NCI-H524 treated with DMSO at 0.1 percent for 48 hours (cell line): ENCODE data around the gene MUC13.

Experiments used
- DNase-seq: peaks from one replicate; lab custom pipeline; 2025; lab: John Stamatoyannopoulos, UW

The MUC13 gene

GRCh38 chr3:124873226-124873625, 61.3 kb downstream of the MUC13 start:
- no peak for DNase-seq

- no peak for DNase-seq
Measured at GRCh38 chr3:124867511-124867910, 67.0 kb downstream of the MUC13 start.

GRCh38 chr3:124862006-124862405, 72.5 kb downstream of the MUC13 start:
- no peak for DNase-seq

GRCh38 chr3:124861041-124861440, 73.5 kb downstream of the MUC13 start:
- DNase-seq: no peak

GRCh38 chr3:124860599-124860998, 74.0 kb downstream of the MUC13 start:
- DNase-seq: no peak

GRCh38 chr3:124859025-124859424, 75.5 kb downstream of the MUC13 start:
- DNase-seq: no peak

- no peak for DNase-seq
Measured at GRCh38 chr3:124858275-124858674, 76.3 kb downstream of the MUC13 start.

GRCh38 chr3:124856677-124857076, 77.9 kb downstream of the MUC13 start:
- no peak for DNase-seq
